PC-9 (cell line): ENCODE results near the gene RARB.

Source experiments
- EZH2 ChIP-seq: fragments of 200-600 bp; sonication (generic); IDR thresholded peaks from 2 replicates; pipeline ENCODE4 v1.8.0; 2017; ENCODE audit warnings: antibody characterized with exemption, low read depth
- TF ChIP-seq, protein P1 (sequence below): fragments of 200-600 bp; sonication (generic); conservative IDR thresholded peaks from 2 replicates; pipeline ENCODE4 v1.6.1; 2017; ENCODE audit warnings: mixed run types, antibody characterized with exemption, mild to moderate bottlenecking, moderate library complexity

DNA sequence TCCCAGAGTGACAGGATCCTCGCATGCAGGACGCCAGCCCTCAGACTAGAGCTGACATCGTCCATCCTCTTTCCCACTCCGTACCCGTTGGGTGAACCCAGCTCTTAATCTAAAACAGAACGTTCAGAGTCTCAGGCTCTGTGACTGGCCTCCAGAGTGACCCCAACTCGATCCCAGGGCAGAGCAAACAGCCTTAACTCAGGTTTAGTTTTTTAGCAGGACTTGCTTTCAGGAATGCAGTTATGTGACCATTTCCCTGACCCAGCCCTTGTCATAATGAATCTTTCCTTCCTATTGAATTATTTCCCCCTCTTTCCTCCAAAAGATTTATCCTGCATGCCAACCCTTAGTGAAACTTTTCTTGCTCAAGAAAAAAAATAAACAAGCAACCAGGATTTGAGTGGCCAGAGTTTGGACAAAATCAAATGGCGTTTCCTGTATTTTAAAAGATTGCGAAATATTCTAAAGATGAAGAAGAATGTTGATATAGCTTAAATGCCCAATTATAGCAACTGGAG lies 47.8 kb upstream of the RARB start:
- TF ChIP-seq, protein P1, sequence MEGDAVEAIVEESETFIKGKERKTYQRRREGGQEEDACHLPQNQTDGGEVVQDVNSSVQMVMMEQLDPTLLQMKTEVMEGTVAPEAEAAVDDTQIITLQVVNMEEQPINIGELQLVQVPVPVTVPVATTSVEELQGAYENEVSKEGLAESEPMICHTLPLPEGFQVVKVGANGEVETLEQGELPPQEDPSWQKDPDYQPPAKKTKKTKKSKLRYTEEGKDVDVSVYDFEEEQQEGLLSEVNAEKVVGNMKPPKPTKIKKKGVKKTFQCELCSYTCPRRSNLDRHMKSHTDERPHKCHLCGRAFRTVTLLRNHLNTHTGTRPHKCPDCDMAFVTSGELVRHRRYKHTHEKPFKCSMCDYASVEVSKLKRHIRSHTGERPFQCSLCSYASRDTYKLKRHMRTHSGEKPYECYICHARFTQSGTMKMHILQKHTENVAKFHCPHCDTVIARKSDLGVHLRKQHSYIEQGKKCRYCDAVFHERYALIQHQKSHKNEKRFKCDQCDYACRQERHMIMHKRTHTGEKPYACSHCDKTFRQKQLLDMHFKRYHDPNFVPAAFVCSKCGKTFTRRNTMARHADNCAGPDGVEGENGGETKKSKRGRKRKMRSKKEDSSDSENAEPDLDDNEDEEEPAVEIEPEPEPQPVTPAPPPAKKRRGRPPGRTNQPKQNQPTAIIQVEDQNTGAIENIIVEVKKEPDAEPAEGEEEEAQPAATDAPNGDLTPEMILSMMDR, result no peak
- TF ChIP-seq EZH2, result no peak
